ENCODE data around the gene CYP2W1.

CYP2W1 gene

DNA sequence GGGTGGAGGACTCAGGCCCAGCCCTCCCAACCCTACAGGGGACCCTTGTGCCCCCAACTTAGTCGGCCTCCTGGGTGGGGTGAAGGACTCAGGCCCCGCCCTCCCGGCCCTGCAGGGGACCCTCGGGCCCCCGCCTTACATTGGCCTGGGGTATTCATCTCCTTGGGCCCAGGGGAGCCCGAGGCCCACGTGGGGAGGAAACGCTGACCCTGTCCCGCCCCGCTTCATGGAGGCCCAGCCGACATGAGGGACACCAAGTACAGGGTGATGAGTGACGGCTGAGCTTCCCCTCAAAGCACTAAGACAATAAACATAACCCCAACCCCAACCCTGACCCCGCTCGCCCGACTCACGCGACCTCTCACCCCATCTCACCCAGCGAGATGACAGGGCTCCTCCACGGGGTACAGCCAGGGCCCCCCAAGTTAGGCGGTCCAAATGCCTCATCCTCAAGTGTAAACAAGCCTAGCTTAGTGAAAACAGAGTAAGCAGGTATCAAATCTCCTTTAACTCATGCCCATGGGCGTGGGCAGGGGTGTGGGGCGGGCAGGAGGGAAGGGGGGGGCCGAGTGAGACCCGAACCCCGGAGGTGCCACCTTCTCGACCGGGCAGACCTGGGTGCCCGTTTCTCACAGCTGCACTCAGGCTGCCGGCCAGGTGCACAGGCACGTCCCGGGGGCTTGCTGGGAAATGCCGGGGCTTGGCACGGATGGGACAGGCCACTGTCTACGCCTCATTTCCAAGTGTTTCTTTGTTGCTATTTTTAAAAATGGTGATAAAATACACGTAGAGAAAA lies 8.2 kb downstream of the CYP2W1 start:
- H3K4me3 ChIP-seq (ENCODE audit: low read depth, low read length) = no peak overlapping the region

DNA sequence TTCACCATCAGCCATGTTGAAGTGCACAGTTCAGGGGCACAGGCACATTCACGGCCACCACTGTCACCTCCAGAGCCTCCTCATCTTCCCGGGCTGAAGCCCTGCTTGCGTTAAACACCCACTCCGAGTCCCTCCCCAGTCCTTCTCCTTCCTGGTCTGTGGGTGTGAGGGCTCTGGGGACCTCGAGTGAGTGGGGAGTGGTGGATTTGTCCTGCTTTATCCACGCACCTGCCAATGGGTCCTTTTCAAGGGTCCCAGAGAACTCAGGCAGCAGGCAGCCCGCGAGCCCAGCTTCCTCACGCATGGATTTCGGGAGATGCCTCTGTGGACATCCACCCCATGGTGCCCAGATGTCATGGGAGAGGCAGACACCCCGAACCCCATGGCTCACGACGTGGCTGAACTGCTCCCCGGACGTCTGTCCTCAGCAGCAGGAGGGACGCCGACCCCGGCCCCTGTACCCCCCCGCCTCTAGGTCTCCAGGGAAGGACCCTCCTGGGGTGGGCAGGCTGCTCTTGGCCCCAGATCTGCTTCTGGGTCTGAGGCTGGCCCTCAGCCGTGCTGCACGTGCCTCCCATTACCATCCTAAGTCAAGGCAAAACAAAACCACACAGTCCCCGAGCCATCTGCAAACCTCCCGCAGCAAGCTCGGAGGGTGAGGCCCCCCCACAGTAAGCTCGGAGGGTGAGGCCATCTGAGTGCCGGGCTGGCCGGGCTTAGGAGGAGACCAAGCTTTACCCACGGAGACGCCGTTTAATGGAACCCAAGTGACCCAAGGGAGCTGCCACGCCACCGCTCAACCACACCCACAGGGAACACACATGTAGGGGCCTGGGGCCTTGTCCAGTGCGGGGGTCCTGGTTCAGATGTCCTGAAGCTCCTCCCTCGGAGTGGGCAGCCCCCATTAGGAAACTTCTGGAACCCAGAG lies 9.0 kb downstream of the CYP2W1 start:
- H3K9ac ChIP-seq (ENCODE audit: low read depth, low read length) = no peak overlapping the region
- H3K4me3 ChIP-seq (ENCODE audit: low read depth, low read length) = no peak overlapping the region
- H3K9me3 ChIP-seq (ENCODE audit: control insufficient read depth, insufficient read depth, low read length) = no peaks in the 10 kb centered on the region
- peaks cover 11% of the 10 kb centered on the region for H3K36me3 ChIP-seq (ENCODE audit: control insufficient read depth, insufficient read depth, low read length)
- H3K27me3 ChIP-seq (ENCODE audit: control insufficient read depth, insufficient read depth, low read length) = no peaks in the 10 kb centered on the region
- no peaks in the 10 kb centered on the region for H3K4me1 ChIP-seq (ENCODE audit: control insufficient read depth, insufficient read depth, low read length)

More for the DNA sequence above, 8.2 kb downstream of the CYP2W1 start:
- peaks cover 4% of the 10 kb centered on the region for H3K36me3 ChIP-seq (ENCODE audit: control insufficient read depth, insufficient read depth, low read length)
- H3K9ac ChIP-seq (ENCODE audit: low read depth, low read length) = no peak overlapping the region
- no peaks in the 10 kb centered on the region for H3K27me3 ChIP-seq (ENCODE audit: control insufficient read depth, insufficient read depth, low read length)
- no peaks in the 10 kb centered on the region for H3K9me3 ChIP-seq (ENCODE audit: control insufficient read depth, insufficient read depth, low read length)
- no peaks in the 10 kb centered on the region for H3K4me1 ChIP-seq (ENCODE audit: control insufficient read depth, insufficient read depth, low read length)

DNA sequence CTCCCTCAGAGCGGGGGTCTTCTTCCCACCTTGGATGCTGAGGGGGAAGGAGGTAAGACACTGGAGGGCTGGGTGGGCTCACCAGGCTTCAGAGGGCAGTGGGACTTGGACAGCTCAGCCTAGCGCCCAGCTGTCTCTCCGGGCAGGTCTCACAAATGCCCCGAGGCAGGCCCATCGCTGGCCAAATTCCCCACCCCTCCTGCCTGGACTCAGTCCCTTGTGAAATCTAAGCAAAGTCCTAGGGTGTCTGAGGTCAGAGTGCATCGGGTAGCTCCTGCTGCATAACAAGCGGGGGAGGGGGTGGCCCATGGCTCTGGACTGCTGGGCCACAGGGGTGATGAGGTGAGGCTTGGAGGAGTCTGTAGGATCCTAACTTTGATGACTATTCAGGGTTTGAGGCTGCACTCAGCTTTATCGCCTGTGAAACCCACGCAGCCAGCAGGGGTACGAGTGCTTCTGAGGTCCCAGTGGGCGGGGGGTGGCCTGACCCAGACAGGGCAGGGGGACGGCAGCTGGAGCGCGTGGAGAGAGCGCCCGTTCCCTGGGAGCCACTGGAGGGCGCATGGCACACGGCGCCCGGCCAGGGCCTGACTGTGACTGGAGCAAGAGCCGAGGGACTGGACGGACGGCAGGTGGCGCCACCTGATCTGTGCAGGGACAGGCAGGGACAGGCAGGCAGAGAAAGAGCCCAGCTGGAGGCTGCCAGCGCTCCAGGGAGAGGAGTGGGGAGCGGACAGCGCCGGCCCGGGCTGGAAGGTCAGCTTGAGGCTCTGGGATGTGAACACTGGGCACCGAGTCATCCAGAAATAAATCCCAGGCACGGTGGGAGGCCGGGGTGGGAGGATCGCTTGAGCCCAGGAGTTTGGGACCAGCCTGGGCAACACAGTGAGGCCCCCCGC lies 10.0 kb downstream of the CYP2W1 start:
- H3K9me3 ChIP-seq (ENCODE audit: control insufficient read depth, insufficient read depth, low read length) = no peaks in the 10 kb centered on the region
- no peaks in the 10 kb centered on the region for H3K4me1 ChIP-seq (ENCODE audit: control insufficient read depth, insufficient read depth, low read length)
- no peak overlapping the region for H3K9ac ChIP-seq (ENCODE audit: low read depth, low read length)
- no peak overlapping the region for H3K4me3 ChIP-seq (ENCODE audit: low read depth, low read length)
- no peaks in the 10 kb centered on the region for H3K27me3 ChIP-seq (ENCODE audit: control insufficient read depth, insufficient read depth, low read length)
- H3K36me3 ChIP-seq (ENCODE audit: control insufficient read depth, insufficient read depth, low read length) = peaks cover 12% of the 10 kb centered on the region

DNA sequence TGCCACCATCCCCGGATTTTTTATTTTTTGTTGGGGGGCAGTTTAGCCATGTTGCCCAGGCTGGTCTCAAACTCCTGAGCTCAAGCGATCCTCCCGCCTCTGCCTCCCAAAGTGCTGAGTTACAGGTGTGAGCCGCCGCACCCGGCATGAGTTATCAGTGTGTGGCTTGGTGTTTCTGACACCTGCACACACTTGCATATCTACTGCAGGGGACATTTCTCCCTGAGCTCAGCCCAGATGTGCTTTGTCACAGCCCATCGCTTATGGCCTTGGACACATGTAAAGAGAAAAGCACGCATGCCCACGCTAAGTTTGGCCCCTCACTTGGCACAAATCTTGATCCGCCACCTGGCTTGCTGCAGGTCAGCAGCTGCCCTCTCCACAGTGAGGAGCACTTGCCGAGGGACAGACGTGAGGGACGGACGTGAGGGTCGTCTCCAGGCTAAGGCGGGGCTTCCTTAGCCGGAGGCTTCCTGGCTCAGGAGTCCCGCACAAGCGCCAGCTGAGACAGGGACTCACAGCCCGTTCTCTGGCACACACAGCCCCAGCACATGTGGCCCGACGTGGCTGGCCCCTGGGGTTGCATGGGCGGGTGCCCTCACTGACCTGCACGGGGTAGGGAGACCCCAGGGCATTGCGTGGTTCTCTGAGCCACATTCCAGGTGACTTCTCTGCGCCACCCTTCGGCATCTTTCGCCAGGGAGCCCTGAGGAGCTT lies 11.8 kb downstream of the CYP2W1 start:
- Histone ChIP-seq H3K36me3 (ENCODE audit: control insufficient read depth, insufficient read depth, low read length) (peaks cover 12% of the 10 kb centered on the region), H3K4me3 (ENCODE audit: low read depth, low read length) (no peak overlapping the region), H3K4me1 (ENCODE audit: control insufficient read depth, insufficient read depth, low read length) (no peaks in the 10 kb centered on the region), H3K9ac (ENCODE audit: low read depth, low read length) (peak overlapping the region; percentile 24), H3K27me3 (ENCODE audit: control insufficient read depth, insufficient read depth, low read length) (no peaks in the 10 kb centered on the region), H3K9me3 (ENCODE audit: control insufficient read depth, insufficient read depth, low read length) (no peaks in the 10 kb centered on the region)

DNA sequence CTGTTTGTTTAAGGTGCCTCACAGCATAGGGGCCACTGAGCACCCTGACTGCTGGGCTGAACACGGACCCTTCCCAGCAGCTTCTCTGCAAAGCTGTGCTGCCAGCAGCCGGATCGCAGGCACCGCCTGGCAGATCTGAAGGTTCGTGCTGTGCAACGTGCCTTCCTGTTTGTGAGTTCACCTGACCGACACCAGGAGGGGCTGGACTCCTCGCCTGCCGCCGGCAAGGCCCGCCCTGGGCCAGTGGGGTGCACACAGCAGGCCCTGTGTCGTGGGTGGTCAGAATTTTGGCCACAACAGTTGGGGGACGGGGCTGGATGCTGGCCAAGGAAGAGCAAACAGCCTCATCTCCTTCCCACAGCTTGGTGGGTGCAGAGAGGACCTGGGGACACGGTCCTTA lies 12.6 kb downstream of the CYP2W1 start:
- Histone ChIP-seq H3K4me1 (ENCODE audit: control insufficient read depth, insufficient read depth, low read length) (no peaks in the 10 kb centered on the region), H3K27me3 (ENCODE audit: control insufficient read depth, insufficient read depth, low read length) (no peaks in the 10 kb centered on the region), H3K36me3 (ENCODE audit: control insufficient read depth, insufficient read depth, low read length) (peaks cover 12% of the 10 kb centered on the region), H3K4me3 (ENCODE audit: low read depth, low read length) (no peak overlapping the region), H3K9ac (ENCODE audit: low read depth, low read length) (peak overlapping the region; percentile 24), H3K9me3 (ENCODE audit: control insufficient read depth, insufficient read depth, low read length) (no peaks in the 10 kb centered on the region)

DNA sequence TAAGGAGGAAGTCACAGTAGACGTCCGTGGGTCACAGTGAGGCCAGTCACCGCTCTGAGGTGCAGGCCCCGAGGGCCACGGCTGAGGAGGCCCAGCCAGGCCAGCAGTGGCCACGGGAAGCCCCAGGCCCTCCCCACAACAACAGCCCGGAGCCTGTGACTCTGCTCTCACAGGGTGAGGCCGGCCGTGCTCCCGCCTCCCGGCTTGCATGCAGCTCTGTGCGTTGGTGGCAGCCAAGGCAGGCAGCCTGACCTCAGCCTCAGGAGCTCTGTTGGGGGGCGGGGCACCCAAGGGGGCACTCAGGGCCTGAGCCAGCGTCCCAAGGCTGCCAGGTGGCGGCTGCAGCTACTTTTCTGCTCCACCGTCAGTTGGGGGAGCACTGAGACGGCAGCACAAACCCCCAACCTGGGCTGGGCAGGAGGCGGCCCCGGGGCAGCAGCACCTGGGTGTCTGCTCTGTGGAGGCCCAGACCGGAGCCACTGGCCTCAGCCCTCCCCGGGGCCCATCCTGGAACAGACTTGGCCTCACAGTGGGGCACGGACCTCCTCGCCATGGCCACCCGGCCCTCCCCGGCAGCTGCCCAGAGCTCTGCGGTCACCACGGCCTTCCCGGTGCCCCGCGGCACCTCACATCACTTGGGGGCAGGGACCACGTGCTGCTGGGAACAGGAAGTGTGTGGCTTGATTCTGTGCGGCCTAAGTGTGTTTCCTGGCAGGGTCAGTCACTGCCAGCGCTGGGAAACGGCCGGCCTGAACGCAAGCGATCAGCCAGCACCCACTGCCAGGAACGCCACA lies 13.3 kb downstream of the CYP2W1 start:
- no peak overlapping the region for H3K9ac ChIP-seq (ENCODE audit: low read depth, low read length)

DNA sequence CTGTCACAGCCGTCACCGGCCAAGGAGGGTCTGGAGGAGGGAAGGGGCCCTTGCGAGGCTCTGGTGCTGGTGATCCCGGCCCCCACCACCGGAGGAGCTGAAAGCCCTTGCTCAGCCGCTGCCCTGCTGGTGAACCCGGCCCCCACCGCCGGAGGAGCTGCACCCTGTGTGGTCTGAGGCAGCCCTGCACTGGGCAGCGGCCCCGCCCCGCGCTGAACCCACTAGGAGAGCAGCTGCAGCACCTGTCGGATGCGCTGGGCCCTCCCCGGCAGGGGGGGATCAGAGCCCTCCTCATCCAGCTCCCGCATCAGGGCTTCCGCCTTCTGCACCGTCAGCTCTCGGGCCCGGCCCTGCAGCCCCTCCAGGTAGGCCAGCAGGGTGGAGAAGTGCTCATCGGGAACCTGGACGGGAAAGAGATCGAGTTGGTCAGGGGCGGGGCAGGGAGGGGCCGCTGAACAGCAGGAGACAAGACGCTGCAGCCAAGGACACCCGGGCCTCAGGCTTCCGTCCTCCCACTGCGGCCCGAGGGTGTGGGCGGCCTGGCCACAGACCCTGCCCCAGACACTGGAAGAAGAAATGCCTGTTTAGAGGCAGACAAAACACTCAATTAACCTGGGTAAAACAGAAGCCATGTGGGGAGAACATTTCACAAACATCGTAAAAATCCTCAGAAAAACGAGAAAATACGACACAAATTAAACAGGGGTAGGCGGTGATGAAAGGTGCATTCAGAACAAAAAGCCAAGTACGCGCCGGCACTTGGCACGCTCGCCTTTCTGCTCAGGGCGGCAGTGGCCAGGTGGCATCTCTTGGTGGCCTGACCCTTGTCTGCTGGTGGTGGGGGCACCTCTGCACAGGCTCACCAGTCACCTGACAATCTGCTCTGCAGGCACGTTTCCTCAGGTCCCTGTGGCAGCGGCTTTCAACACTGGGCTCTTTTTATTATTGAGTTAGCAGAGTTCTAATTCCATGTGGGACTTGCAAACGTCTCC lies 14.7 kb downstream of the CYP2W1 start:
- Histone ChIP-seq H3K27me3 (ENCODE audit: control insufficient read depth, insufficient read depth, low read length) (no peaks in the 10 kb centered on the region), H3K4me3 (ENCODE audit: low read depth, low read length) (no peak overlapping the region), H3K9me3 (ENCODE audit: control insufficient read depth, insufficient read depth, low read length) (no peaks in the 10 kb centered on the region), H3K4me1 (ENCODE audit: control insufficient read depth, insufficient read depth, low read length) (no peaks in the 10 kb centered on the region), H3K9ac (ENCODE audit: low read depth, low read length) (no peak overlapping the region), H3K36me3 (ENCODE audit: control insufficient read depth, insufficient read depth, low read length) (peaks cover 12% of the 10 kb centered on the region)

More for the DNA sequence above, 13.3 kb downstream of the CYP2W1 start:
- peaks cover 12% of the 10 kb centered on the region for H3K36me3 ChIP-seq (ENCODE audit: control insufficient read depth, insufficient read depth, low read length)
- no peaks in the 10 kb centered on the region for H3K9me3 ChIP-seq (ENCODE audit: control insufficient read depth, insufficient read depth, low read length)
- no peak overlapping the region for H3K4me3 ChIP-seq (ENCODE audit: low read depth, low read length)
- no peaks in the 10 kb centered on the region for H3K27me3 ChIP-seq (ENCODE audit: control insufficient read depth, insufficient read depth, low read length)
- H3K4me1 ChIP-seq (ENCODE audit: control insufficient read depth, insufficient read depth, low read length) = no peaks in the 10 kb centered on the region

DNA sequence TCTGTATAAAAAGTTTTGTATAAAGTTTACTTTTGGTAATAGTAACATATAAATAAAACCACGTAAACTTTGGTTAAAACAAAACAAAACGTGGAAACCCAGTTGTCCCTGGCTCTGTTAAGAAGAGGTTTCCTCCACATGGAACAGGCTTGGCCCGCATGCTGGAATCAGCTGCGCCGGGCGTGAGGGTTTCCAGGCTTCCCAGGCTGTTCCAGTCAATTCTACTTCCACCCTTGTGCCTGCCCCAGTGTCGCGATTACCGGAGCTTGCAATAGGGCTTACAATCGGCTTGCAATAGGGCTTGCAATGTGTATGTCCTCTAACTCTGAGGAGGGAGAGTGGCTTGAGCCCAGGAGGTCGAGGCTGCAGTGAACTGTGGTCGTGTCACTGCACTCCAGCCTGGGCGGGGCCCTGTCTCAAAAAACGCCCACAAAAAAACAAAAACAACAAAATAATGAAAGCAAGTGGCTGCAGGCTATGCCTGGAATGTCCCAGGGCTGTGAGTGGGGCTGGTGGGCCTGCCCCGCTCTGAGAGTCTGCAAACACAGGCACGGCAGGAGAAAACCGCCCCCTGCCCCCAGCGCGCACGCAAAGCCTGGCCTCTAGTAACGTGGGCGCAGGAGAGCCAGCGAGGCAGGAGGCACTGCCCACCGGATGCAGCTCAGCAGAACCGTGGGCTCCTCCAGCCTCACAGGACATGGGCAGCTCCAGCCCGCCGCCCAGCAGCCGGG lies 16.3 kb downstream of the CYP2W1 start:
- H3K27me3 ChIP-seq (ENCODE audit: control insufficient read depth, insufficient read depth, low read length) = no peaks in the 10 kb centered on the region
- no peak overlapping the region for H3K4me3 ChIP-seq (ENCODE audit: low read depth, low read length)
- H3K36me3 ChIP-seq (ENCODE audit: control insufficient read depth, insufficient read depth, low read length) = peaks cover 16% of the 10 kb centered on the region
- H3K4me1 ChIP-seq (ENCODE audit: control insufficient read depth, insufficient read depth, low read length) = no peaks in the 10 kb centered on the region
- no peak overlapping the region for H3K9ac ChIP-seq (ENCODE audit: low read depth, low read length)
- H3K9me3 ChIP-seq (ENCODE audit: control insufficient read depth, insufficient read depth, low read length) = no peaks in the 10 kb centered on the region
